BE2C (cell line): Measurements from ENCODE around the gene RPS6KA2.

Source experiments
- DNase-seq: peaks from one replicate; pipeline ENCODE4 v3.0.0-alpha.2; 2020
- H3K27me3 ChIP-seq: fragments of 250-450 bp; sonication (Bioruptor Pico); 2 replicates; pipeline ENCODE4 v1.5.1; 2020; ENCODE audit warnings: mild to moderate bottlenecking
- H3K36me3 ChIP-seq: fragments of 250-450 bp; sonication (Bioruptor Pico); 2 replicates; pipeline ENCODE4 v1.5.1; 2020; ENCODE audit warnings: mild to moderate bottlenecking
- H3K4me1 ChIP-seq: fragments of 250-450 bp; sonication (Bioruptor Pico); 2 replicates; pipeline ENCODE4 v1.5.1; 2020
- H3K4me3 ChIP-seq: 2 replicates; pipeline ENCODE4 v1.5.1; 2011; ENCODE audit warnings: low read depth, low read length
- H3K9me3 ChIP-seq: fragments of 250-450 bp; sonication (Bioruptor Pico); 2 replicates; pipeline ENCODE4 v1.5.1; 2020
- CTCF ChIP-seq: IDR thresholded peaks from 2 replicates; pipeline ENCODE4 v1.5.1; 2012; ENCODE audit warnings: mild to moderate bottlenecking, low read depth, low read length

The RPS6KA2 gene

DNA sequence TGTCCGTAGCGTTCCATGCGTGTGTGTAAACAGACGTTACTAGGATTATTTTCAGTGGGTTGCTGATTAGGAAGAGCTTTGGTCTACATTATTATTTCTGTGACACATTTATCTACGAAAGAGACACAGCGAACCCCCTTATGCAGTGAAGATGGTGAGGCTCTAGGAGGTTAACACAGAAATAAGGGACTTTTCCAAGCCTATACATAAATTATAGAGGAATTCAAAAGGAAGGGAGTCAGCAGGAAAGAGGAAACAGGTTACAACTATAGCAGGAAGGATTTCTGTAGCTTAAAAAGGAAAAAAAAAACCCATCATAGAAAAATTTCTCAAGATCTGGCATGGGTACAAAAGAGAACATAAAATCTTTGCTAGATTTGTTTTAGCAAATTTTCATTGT is 12.9 kb upstream of the RPS6KA2 start:
- Histone ChIP-seq H3K27me3 (no peaks in the 10 kb centered on the region), H3K4me3 (no peak overlapping the region), H3K4me1 (peaks cover 22% of the 10 kb centered on the region), H3K9me3 (no peaks in the 10 kb centered on the region; the same call in 1 of the 2 replicates), H3K36me3 (no peaks in the 10 kb centered on the region)
- no peak for TF ChIP-seq CTCF
- no peak for DNase-seq

DNA sequence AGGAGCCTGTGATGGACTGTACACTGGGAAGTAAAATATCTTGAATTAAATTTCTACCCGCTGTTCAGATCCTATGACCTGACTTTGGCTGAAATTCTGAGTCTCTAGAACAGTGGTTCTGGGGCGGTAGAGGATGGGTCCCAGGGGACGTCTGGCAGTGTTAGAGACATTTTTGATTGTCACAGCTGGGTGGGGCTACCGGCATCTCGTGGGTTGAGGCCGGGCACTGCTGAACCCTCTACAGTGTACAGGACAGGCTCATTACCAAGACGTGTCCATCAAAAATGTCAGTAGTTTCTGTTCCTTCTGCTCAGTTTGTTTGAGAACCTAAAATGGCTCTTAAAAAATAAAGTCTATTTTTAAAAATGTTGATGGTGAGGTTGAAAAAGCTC is 11.5 kb upstream of the RPS6KA2 start:
- no peaks in the 10 kb centered on the region for H3K36me3 ChIP-seq
- H3K9me3 ChIP-seq: no peaks in the 10 kb centered on the region
- peak overlapping the region; percentile 38 for H3K4me3 ChIP-seq
- H3K4me1 ChIP-seq: peaks cover 13% of the 10 kb centered on the region
- DNase-seq: peak; percentile 52
- no peaks in the 10 kb centered on the region for H3K27me3 ChIP-seq
- no peak for TF ChIP-seq CTCF

GRCh38 chr6:166637812-166638572 is 10.9 kb upstream of the RPS6KA2 start:
- Histone ChIP-seq H3K27me3 (no peaks in the 10 kb centered on the region), H3K9me3 (no peaks in the 10 kb centered on the region), H3K4me3 (peak overlapping the region; percentile 38), H3K36me3 (no peaks in the 10 kb centered on the region), H3K4me1 (peaks cover 13% of the 10 kb centered on the region)
- TF ChIP-seq CTCF: no peak
- DNase-seq: peak; percentile 41

DNA sequence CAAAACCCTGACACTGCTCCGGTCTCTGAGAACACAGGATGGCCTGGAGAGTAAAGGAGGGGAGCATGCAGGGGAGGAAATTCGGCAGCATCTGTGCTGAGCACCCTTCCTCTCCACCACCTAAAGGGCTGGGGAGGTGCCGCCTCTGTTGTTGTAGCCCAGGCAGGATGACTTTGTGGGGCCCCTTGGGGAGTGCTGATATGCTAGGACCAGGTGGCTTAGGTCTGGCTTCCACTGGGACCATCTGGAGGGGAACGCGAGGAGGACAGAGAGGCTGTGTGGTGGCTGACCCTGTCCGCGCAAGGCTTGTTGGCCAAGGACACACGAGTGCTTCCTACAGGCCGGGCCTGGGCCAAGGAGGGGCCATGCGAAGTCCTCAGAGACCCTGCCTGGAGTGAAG is 9.9 kb upstream of the RPS6KA2 start:
- no peaks in the 10 kb centered on the region for H3K9me3 ChIP-seq
- H3K4me3 ChIP-seq: no peak overlapping the region
- TF ChIP-seq CTCF: no peak
- no peak for DNase-seq
- peaks cover 13% of the 10 kb centered on the region for H3K4me1 ChIP-seq
- H3K27me3 ChIP-seq: no peaks in the 10 kb centered on the region
- no peaks in the 10 kb centered on the region for H3K36me3 ChIP-seq

DNA sequence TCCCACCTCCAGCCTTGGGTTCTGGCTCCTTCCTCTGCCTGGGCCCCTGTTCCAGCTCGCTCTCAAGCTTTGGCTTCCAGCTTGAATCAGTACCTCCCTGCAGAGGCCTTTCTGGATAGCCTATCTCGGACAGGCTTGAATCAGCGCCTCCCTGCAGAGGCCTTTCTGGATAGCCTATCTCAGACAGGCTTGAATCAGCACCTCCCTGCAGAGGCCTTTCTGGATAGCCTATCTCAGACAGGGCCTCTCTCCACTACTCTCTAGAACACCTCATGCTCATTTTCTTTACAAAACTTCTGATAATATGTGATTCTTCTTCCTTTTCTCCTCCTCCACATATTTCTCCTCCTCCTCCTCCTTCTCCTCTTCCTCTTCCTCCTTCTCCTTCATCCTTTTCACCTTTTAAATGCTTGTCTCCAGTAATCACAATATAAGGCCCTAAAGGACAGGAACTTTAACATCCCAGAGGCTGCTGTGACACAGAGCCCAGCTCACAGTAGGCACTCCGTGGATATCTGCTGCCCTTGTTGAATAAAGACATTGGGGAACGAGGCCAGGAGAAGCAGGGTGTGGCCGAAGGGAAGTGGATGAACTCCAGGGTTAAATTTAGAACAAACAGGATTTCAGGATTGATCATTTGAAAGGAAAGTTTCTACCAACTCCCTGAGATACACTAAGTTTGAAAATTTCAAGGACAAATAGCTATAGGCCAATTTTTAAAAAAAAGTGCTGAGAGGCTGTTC is 9.3 kb upstream of the RPS6KA2 start:
- no peak for TF ChIP-seq CTCF
- Histone ChIP-seq H3K27me3 (no peaks in the 10 kb centered on the region), H3K4me3 (no peak overlapping the region), H3K9me3 (no peaks in the 10 kb centered on the region), H3K4me1 (peaks cover 13% of the 10 kb centered on the region), H3K36me3 (no peaks in the 10 kb centered on the region)
- no peak for DNase-seq
